ENCODE data around the gene FIGNL2.

Gene FIGNL2

GRCh38 chr12:51820526-51821439, 27.7 kb downstream of the FIGNL2 start:
- Mint-ChIP-seq H3K27me3 (no peaks in the 10 kb centered on the region), H3K9me3 (no peaks in the 10 kb centered on the region), H3K4me3 (peak overlapping the region; percentile 57), H3K36me3 (no peaks in the 10 kb centered on the region), H3K27ac (no peak overlapping the region), H3K4me1 (peaks cover 18% of the 10 kb centered on the region)

- H3K4me1 Mint-ChIP-seq = peaks cover 26% of the 10 kb centered on the region
- H3K27me3 Mint-ChIP-seq = no peaks in the 10 kb centered on the region
- H3K4me3 Mint-ChIP-seq = peak overlapping the region; percentile 57
- H3K36me3 Mint-ChIP-seq = no peaks in the 10 kb centered on the region
- H3K27ac Mint-ChIP-seq = peak overlapping the region; percentile 51
- no peaks in the 10 kb centered on the region for H3K9me3 Mint-ChIP-seq
Measured at GRCh38 chr12:51819736-51820525, 28.6 kb downstream of the FIGNL2 start.

- H3K4me1 Mint-ChIP-seq = peaks cover 22% of the 10 kb centered on the region
- H3K36me3 Mint-ChIP-seq = no peaks in the 10 kb centered on the region
- H3K9me3 Mint-ChIP-seq = no peaks in the 10 kb centered on the region
- H3K4me3 Mint-ChIP-seq = no peak overlapping the region
- no peaks in the 10 kb centered on the region for H3K27me3 Mint-ChIP-seq
- no peak overlapping the region for H3K27ac Mint-ChIP-seq
Measured at GRCh38 chr12:51818566-51819300, 29.8 kb downstream of the FIGNL2 start.

DNA sequence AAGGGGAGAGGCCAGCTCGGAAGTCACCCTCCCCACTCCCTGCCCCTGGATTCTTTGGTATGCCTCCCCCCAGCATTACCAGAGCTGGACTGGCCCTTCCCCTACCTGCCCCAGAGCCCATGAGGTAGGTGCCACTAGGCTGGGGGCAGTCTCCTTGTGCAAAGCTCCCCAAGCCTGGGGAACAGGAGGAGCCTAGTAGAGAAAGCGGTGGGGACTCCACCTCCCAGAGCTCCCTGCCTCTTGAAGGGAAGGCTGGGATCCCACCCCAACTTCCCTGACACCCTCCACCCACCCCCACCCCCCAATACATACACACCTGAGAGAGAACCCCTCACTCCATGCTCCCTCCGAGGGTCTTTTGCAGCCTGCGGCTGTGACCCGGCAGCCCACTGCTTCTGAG, 30.4 kb downstream of the FIGNL2 start:
- Mint-ChIP-seq H3K9me3 (no peaks in the 10 kb centered on the region), H3K36me3 (no peaks in the 10 kb centered on the region), H3K27ac (no peak overlapping the region), H3K4me3 (no peak overlapping the region), H3K4me1 (peaks cover 18% of the 10 kb centered on the region), H3K27me3 (no peaks in the 10 kb centered on the region)

DNA sequence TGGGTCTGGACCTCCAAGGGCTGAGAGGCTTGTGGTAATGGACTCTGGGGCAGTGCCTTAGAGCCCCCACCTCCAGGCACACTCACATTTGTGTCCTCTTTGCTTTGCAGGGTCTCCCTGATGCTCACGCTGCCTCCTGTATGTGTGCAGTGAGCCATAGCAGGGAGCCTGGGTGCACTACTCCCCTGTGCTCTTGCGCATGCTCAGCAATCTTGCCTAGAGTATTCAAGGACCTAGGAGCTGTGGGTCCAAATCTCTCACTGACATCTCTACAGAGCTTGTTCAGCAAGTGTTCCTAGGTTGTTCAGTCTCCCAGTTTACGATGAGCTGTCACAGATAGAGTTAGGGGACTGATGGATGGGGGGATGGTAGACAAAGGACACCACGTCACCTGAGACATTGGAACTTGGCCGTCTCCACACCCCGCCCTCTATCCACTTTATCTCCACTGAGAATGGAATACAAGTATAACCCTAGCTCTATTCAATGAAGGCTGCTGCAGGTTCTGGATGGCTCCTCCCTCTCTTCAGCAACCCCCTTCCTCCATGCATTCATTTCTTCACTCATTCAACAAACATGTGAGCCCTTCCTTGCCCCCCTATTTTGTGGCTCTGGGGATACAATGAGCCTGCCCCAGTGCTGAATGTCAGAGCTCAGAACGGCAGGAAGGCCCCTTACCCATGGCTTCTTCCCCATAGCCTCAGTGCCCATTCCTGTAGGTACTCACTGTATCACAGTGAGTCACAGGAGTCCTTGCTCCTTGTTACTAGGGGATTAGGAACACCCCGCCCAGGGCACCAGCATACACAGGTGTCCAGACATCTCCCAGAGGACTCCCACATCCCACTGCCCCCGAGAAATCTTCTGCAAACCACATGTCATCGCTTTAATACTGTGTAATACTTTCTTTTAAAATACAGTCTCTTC, 31.2 kb downstream of the FIGNL2 start:
- Mint-ChIP-seq H3K27me3 (no peaks in the 10 kb centered on the region), H3K36me3 (no peaks in the 10 kb centered on the region), H3K4me3 (no peak overlapping the region), H3K27ac (no peak overlapping the region), H3K4me1 (peaks cover 15% of the 10 kb centered on the region), H3K9me3 (no peaks in the 10 kb centered on the region)

GRCh38 chr12:51815571-51815970, 32.9 kb downstream of the FIGNL2 start:
- no peaks in the 10 kb centered on the region for H3K27me3 Mint-ChIP-seq
- H3K27ac Mint-ChIP-seq = peak overlapping the region; percentile 81
- peak overlapping the region; percentile 83 for H3K4me3 Mint-ChIP-seq
- no peaks in the 10 kb centered on the region for H3K36me3 Mint-ChIP-seq
- peaks cover 15% of the 10 kb centered on the region for H3K4me1 Mint-ChIP-seq
- no peaks in the 10 kb centered on the region for H3K9me3 Mint-ChIP-seq

DNA sequence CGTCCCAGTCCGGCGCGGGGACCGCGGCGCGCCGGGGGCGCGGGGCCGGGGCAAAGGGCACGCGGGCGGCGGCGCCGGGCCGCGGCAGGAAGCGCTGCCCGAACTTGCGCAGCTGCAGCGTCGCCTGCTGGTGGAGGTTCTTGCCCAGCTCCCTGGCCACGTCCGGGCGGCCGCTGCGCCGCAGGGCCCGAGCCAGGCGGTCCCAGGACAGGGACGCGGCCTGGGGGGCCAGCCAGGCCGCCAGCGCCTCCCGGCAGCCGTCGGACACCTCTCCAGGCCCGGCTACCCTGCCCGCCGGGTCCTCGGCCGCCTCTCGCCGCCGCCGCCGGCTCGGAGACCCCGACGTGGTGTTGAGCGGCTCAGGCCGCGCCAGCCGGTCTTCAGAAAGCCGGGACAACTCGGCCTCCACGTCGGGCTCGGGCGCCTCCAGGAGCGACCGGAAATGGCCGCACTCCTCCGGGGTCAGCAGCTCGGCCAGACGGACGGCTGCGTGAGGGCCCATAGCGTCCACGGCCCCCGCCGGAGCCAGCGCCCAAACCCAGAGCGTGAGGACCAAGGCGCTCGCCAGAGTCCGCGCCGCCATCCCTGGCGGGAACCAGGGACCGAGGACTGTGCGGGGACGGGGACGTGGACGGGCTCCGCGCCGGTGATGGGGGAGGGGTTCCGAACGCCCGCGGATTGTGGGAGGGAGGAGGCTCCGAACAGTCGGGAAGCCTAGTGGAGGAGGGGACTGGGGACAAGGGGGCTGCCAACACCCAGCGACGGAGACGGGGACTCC, 34.0 kb downstream of the FIGNL2 start:
- H3K36me3 Mint-ChIP-seq = no peaks in the 10 kb centered on the region
- H3K4me1 Mint-ChIP-seq = peaks cover 9% of the 10 kb centered on the region
- H3K27ac Mint-ChIP-seq = peak overlapping the region; percentile 68
- no peaks in the 10 kb centered on the region for H3K9me3 Mint-ChIP-seq
- peak overlapping the region; percentile 83 for H3K4me3 Mint-ChIP-seq
- no peaks in the 10 kb centered on the region for H3K27me3 Mint-ChIP-seq

GRCh38 chr12:51813931-51814310, 34.6 kb downstream of the FIGNL2 start:
- Mint-ChIP-seq H3K27ac (no peak overlapping the region), H3K4me1 (peaks cover 9% of the 10 kb centered on the region), H3K36me3 (no peaks in the 10 kb centered on the region), H3K4me3 (peak overlapping the region; percentile 68), H3K9me3 (no peaks in the 10 kb centered on the region), H3K27me3 (no peaks in the 10 kb centered on the region)

DNA sequence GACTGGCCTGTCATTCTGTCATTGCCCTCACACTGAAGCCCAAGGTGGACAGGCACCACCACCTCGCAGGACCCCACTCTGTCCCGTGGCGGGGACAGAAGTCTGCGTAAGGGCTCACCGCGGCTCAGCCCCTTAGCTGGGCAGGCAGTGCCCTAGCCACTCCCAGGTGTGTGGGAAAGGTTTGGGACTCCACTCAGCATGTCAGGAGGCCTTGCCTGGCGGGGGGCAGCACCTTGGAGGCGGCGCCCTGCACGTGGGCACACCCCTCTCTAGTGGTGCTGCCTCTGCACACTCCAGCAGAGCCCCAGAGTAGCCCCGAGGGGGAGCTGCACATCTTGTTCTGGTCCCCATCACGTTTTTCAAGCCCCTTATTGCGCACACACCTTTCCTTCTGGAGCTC, 35.6 kb downstream of the FIGNL2 start:
- Mint-ChIP-seq H3K27ac (peak overlapping the region; percentile 30), H3K36me3 (no peaks in the 10 kb centered on the region), H3K4me3 (peak overlapping the region; percentile 68), H3K9me3 (no peaks in the 10 kb centered on the region), H3K4me1 (peaks cover 9% of the 10 kb centered on the region), H3K27me3 (no peaks in the 10 kb centered on the region)

GRCh38 chr12:51811203-51812202, 37.0 kb downstream of the FIGNL2 start:
- H3K36me3 Mint-ChIP-seq = no peaks in the 10 kb centered on the region
- no peaks in the 10 kb centered on the region for H3K9me3 Mint-ChIP-seq
- peaks cover 9% of the 10 kb centered on the region for H3K4me1 Mint-ChIP-seq
- peak overlapping the region; percentile 30 for H3K27ac Mint-ChIP-seq
- H3K4me3 Mint-ChIP-seq = no peak overlapping the region
- peaks cover 2% of the 10 kb centered on the region for H3K27me3 Mint-ChIP-seq

GRCh38 chr12:51809193-51809592, 39.3 kb downstream of the FIGNL2 start:
- no peaks in the 10 kb centered on the region for H3K4me1 Mint-ChIP-seq
- no peaks in the 10 kb centered on the region for H3K36me3 Mint-ChIP-seq
- no peak overlapping the region for H3K4me3 Mint-ChIP-seq
- no peak overlapping the region for H3K27ac Mint-ChIP-seq
- H3K27me3 Mint-ChIP-seq = peaks cover 2% of the 10 kb centered on the region
- no peaks in the 10 kb centered on the region for H3K9me3 Mint-ChIP-seq

DNA sequence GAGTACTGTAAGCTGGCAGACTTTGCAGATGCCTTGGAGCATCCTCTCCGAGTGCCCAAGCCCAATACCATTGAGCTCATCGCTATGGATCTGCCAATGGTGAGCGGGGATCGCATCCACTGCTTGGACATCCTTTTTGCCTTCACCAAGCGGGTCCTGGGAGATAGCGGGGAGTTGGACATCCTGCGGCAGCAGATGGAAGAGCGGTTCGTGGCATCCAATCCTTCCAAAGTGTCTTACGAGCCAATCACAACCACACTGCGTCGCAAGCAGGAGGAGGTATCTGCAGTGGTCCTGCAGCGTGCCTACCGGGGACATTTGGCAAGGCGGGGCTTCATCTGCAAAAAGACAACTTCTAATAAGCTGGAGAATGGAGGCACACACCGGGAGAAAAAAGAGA, 41.6 kb downstream of the FIGNL2 start:
- no peak overlapping the region for H3K27ac Mint-ChIP-seq
- no peak overlapping the region for H3K4me3 Mint-ChIP-seq
- H3K27me3 Mint-ChIP-seq = peaks cover 2% of the 10 kb centered on the region
- H3K4me1 Mint-ChIP-seq = no peaks in the 10 kb centered on the region
- H3K9me3 Mint-ChIP-seq = no peaks in the 10 kb centered on the region
- no peaks in the 10 kb centered on the region for H3K36me3 Mint-ChIP-seq

DNA sequence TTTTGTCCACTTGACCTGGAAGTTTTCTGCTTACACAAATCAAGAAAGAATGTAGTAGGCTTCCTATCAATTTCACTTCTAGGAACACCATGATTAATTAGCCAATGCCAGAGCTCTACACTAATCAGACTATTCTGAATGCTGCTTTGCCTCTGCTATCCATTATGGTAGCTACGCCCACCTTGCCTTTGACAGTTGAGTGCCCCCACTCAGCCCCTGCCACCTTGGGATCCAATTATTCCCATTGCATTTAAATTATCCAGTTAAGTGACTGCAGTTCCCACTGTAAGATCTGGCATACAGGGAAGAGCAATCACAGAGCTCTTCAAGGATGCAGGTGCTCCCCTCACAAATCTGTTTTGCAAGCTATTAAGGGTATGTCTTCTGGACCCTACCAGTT, 47.5 kb downstream of the FIGNL2 start:
- H3K4me1 Mint-ChIP-seq = no peaks in the 10 kb centered on the region
- no peaks in the 10 kb centered on the region for H3K36me3 Mint-ChIP-seq
- H3K9me3 Mint-ChIP-seq = no peaks in the 10 kb centered on the region
- H3K4me3 Mint-ChIP-seq = no peak overlapping the region
- peaks cover 2% of the 10 kb centered on the region for H3K27me3 Mint-ChIP-seq
- H3K27ac Mint-ChIP-seq = no peak overlapping the region

Data from activated naive CD4-positive, alpha-beta T cell treated with anti-CD3 and anti-CD28 coated beads, Interleukin-2, amount 50 U/mL, for 24 hours (primary cell).